GM12892 (cell line): Measurements from ENCODE around the gene SFSWAP.

ENCODE experiments used
- DNase-seq: peaks from one replicate; pipeline ENCODE4 v3.0.0; 2011; ENCODE audit not compliant: insufficient read length
- FAIRE-seq: peaks from 2 replicates; lab custom pipeline; 2011; peaks lifted over from hg19 to GRCh38; lab: Jason Lieb, UNC
- POLR2A ChIP-seq: IDR thresholded peaks from 2 replicates; pipeline ENCODE4 v1.6.1; 2011; ENCODE audit warnings: low read depth, low read length, control low read depth
- POLR2AphosphoS5 ChIP-seq: IDR thresholded peaks from 2 replicates; pipeline ENCODE4 v1.6.1; 2011; ENCODE audit warnings: low read depth, low read length, control low read depth
- TAF1 ChIP-seq: IDR thresholded peaks from 2 replicates; pipeline ENCODE4 v1.6.1; 2011; ENCODE audit warnings: low read depth, mild to moderate bottlenecking, control low read depth, low read length, borderline replicate concordance

The SFSWAP gene

DNA sequence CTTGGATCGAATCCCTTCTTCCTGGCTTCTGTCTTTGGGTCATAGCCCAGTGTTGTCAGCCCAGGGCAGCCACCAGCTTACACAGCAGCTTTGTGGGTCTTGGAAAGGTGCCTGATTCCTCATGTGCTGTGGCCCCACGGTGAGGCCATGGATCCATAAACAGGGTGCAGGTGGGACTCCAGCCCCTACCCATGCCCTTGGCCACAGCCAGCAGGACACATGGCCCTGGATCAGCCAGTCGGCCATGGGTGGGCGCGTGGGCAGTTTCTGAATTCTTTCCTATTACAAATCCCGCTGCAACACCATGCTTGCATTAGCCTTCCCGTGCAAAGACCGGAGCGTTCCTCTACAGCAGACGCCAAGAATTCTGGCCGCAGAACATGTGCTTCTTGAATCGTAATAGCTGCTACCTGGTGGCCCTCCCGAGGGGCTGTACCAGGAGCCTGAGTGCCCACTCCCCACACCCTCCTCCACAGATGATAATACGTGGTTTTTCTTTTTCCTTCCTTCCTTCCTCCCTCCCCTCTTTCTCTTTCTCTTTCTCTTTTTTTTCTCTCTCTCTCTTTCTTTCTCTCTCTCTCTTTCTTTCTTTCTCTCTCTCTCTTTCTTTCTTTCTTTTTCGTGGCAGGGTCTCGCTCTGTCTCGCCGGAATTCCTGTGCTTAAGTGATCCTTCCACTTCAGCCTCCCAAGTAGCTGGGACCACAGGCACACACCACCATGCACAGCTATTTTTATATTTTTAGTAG, 114.4 kb downstream of the SFSWAP start:
- FAIRE-seq (no peak), DNase-seq (no peak)
- TF ChIP-seq POLR2A (no peak), TAF1 (no peak), POLR2AphosphoS5 (no peak)

DNA sequence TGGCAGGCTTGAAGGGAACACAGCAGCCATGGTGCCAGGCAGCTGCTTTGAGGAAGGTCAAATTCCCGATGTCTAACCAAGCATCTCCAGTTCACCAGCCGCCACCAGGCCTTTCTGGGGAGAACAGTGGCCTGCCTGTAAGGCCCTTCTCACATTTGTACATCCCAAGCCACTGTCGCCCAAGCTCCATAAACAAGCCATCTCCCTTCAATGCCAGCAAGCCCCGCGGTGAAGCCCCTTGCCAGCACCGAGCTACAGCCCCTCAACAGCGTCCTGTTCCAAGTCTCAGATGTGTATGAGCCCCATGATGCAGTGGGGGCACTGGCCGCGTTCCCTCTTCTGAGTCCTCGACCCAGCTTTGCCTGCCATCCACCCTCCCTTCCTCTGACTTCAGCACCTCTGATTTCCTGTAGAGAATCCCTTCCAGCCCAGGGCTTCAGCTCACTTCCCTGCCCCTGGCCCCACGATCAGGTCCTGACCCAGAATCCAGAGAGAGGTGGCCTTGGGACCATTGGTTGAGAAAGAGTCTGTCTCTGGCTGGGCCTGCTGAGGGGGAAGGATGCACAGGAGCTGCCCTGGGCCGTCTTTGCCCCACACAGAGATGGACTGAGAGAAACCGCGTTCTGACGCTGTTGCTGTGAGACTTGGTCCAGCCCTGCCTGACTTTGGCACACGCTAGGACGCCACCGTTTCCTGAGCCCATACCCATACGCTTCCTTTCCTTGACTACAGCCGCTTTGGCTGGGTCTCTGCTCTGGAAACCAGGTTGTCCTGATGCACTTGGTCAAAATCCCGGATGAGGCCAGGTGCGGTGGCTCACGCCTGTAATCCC, 115.4 kb downstream of the SFSWAP start:
- no peak for FAIRE-seq
- DNase-seq = no peak

DNA sequence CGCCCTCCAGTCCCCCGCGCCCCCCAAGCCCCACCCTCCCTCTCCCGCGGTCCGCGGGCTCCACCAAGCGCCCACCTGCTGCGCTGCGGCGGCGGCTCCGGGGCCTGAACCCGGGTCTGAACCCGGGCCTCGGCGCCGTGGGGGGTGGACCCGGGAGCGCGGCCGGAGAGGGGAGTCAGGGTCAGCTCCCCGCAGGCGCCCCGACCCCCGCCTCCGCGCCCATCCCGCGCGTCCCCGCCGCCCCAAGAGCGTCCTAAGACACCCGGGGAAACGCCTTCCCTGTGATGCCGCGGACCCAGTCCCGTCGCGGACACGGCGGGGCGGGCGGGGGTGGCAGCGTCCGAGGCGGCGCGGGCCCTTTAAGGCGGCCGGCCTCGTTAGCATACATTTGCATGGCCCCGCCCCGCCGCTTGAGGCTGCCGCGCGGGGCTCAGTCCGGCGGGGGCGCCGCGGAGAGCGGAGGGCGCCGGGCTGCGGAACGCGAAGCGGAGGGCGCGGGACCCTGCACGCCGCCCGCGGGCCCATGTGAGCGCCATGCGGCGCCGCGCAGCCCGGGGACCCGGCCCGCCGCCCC, 117.2 kb downstream of the SFSWAP start, which contains the start of gene MMP17:
Gene MMP17, plus strand, starts transcription at position 433 of the 574 bp plus-strand sequence. Its CDS starts 102 bp downstream, at position 535.
- DNase-seq = peak; percentile 54
- FAIRE-seq = no peak
- TF ChIP-seq TAF1 (no peak), POLR2A (no peak), POLR2AphosphoS5 (no peak)

More for the DNA sequence above, 115.4 kb downstream of the SFSWAP start:
- TF ChIP-seq POLR2A (no peak), TAF1 (no peak), POLR2AphosphoS5 (no peak)

DNA sequence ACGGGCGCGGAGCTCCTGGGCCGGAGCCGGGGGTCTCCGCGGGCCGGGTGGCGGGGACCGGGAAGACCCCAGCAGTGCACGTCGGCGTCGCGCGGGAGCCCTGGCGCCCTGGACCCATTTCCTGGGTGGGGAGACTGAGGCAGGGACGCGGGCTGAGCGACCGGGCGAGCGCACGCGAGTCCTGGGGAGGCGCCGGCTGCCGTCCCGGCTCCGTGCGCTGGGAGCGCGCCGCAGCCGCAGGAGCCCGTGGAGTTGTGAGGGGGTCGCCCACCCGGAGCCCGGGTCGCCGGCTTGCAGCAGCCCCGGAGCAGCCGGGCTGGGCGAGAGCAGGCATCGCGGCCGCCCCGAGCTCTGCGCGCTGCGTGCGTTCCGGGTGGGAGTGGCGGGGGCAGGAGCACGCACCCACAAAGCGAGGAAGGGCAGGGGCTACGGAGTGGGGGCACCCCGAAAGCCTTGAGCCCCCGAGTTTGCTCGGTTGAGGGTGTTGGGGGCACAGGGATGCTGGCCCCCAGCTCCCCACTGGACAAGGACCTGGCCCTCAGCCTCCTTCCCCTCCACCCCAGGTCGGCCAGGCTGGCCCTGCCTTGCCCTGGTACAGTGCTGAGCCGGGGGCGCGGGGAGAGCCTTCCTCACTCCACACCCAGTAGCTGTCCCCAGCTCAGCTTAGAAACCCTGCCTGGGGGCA, 117.9 kb downstream of the SFSWAP start:
- no peak for DNase-seq
- TF ChIP-seq POLR2A (no peak), POLR2AphosphoS5 (no peak), TAF1 (no peak)
- FAIRE-seq = no peak

DNA sequence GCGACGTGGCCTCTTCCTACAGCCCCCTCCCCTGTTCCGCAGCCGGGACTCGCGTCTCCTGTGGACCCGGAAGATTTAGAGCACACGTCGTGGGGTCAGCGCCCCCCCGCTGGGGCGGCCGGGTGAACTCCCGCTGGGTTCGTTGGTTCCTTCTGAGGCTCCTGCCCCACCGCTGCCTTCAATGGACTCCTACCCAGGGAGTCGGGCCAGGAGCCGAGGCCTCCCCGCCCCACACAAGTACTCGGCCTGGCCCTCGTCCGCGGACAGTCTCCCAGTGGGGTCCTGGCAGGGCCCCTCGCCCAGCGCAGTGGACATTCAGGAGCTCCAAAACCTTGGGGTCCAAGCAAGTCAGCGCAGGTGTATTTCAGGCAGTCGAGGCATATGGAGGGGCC, 118.5 kb downstream of the SFSWAP start:
- no peak for TF ChIP-seq POLR2AphosphoS5
- TF ChIP-seq POLR2A = no peak
- no peak for TF ChIP-seq TAF1
- DNase-seq (no peak), FAIRE-seq (no peak)

DNA sequence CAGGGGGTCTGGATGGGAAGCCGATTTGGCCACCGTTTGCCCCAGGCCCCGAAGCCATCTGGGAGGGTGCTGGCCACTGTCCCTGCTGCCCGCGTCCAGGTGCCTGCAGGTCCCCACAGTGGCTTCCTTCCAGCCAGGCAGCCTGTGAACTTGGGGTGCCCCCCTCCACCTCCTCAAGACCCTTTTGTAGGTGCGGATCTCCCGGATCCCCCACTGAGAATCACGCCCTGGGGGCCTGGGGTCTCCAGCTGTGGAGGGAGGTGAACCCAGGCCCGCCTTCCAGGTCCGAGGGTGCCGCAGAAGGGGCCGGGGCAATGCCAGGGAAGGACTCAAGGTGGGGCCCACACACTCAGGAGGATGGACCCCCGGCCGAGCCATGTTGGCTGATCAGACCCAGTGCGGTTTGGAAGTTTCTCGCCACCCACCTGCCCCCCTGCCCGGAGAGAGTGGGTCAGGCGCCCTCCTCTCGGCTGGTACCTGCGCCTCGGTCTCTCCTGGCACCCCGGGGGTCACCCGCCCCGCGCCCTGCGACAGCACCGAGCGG, 119.0 kb downstream of the SFSWAP start:
- FAIRE-seq (no peak), DNase-seq (no peak)
- TF ChIP-seq POLR2A (no peak), TAF1 (no peak), POLR2AphosphoS5 (no peak)

DNA sequence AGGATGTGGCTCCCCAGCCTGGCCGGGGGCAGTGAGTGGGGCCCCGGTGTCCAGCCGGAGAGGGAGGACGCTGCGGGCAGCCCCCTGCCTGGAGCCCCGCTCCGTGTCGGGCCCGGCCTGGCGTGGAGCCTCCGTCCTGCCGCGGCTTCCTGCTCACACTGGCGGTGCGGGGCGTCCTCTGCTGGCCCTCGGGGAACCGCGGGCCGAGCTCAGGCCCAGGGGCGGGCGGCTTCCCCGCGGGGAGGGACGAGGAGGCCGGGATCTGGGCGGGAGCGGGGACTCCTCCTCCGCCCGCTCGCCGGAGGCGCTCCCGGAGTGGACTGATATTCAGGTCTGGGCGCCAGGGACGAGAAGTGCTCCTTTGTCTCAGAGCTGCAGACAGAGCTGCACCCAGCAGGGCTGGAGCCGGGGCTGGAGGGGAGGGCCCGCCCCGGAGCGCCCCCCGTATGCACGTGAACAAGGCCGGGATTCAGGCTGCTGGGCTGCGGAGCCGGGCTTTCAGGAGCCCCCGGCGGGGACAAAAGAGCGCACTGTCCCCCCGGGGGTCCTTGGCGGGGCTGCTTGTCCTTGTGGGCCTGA, 119.5 kb downstream of the SFSWAP start:
- no peak for TF ChIP-seq POLR2A
- TF ChIP-seq TAF1 = no peak
- no peak for TF ChIP-seq POLR2AphosphoS5
- no peak for FAIRE-seq
- DNase-seq = peak; percentile 50

DNA sequence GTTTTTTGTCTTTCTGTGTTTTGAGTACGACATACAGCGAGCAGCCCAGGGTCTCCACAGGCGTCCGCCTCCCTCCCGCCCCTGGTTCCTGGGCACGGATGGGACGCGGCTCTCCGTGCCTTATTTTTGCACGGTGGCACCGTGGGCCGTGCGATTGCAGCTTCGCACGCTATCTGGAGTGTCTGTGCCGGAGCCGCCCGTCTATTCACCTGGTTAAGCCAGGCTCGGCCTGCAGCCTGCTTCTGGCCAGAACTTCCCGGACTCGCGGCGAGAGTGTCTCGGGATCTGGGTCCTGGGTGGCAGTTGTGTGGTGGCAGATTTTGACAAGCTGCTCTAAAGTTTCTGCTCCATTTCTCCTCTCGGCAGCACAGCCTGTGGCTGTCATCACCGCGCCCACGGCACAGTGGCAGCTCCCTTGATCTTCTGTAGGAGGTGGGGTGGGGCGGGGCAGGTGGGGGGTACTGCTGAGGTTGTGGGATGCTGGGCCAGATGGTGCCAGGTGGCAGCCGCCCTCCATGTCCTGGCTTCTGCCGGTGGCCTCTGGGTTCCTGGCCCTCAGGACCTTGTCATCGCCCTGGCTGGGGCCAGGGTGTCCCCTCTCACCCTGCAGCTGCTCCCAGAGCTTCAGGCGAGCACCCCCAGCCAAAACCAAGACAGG, 120.2 kb downstream of the SFSWAP start:
- FAIRE-seq = no peak
- no peak for DNase-seq
- TF ChIP-seq TAF1 (no peak), POLR2A (no peak)

DNA sequence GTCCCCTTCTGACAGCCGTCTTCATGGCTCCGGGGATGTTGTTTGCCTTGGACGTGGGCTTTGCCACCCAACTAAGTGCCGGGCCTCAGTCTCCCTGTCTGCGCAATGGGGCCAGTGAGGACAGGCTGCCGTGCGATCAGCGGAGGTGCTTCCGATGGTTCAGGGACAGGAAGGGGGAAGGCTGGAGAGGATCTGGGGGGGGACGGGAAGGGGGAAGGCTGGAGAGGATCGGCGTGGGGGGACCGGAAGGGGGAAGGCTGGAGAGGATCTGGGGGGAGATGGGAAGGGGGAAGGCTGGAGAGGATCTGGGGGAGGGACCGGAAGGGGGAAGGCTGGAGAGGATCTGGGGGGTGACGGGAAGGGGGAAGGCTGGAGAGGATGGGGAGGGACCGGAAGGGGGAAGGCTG, 120.7 kb downstream of the SFSWAP start:
- DNase-seq (no peak), FAIRE-seq (no peak)
- TF ChIP-seq POLR2A = no peak
- TF ChIP-seq POLR2AphosphoS5 = no peak
- TF ChIP-seq TAF1 = no peak
